ENCODE results near the gene ITPRIPL1.
A peak's percentile ranks its signal among the peaks of the same experiment; 100 is the strongest.

Gene ITPRIPL1

DNA sequence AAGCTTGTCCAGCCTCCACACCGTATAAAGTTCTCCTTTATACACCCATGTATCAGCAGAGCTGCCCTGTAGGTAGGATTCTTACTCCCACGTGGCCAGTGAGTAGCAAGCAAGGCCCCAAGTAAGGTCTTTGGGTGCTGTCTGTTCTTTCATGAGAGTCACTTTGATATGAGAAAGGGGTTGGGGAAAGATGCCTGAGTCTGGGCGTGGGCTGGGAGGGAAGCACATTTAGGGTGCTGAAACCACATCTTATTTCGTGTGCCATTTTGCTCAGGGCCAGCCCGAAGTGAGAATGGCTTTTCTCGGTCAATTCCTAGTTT is 436 bp upstream of the ITPRIPL1 start:
- DNase-seq, result no peak

GRCh38 chr2:96325884-96326255 is 753 bp downstream of the ITPRIPL1 start:
- no peak for DNase-seq

GRCh38 chr2:96326564-96326963 is 1.4 kb downstream of the ITPRIPL1 start:
- no peak for DNase-seq

- no peak for DNase-seq
These were observed 2.1 kb downstream of the ITPRIPL1 start for GRCh38 chr2:96326990-96327820.

DNA sequence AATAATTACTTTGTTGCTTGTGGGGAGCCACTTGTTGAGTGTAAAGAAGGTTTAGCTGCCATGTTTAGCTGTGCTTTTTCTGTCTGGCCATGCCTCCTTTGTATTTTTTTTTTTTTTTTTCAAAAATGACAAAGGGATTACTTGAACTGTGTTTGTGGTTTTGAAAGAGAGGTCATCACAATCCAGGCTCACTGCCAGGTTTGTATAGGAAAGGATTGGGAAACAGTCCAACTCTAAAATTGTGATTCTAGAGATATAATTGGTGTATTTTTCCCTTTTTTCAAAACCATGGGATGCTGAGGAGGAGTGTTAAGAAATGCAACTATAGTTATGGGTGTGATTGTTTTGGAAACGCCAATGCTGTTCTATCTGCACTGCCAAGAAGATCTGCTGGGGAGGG is 4.3 kb downstream of the ITPRIPL1 start:
- DNase-seq, result no peak

GRCh38 chr2:96329874-96330273 is 4.8 kb downstream of the ITPRIPL1 start:
- DNase-seq, result no peak

DNA sequence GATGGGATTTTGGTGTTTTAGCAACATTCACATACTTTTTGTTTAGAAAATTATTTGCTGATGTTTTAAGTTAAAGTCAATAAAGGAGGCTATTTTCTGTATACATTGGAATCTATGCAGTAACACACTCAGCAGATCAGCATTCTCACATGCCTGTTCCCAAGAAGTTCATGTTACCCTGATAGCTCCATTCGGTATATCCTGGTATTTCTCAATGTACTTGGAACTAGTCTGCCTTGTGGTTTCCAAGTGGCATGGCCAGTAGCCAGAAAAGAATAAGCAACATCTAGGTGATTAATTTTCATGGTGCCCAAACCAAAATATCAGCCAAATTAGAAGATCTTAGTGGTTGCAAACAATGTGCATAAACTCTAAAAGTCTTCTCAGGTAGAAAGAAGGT is 5.3 kb downstream of the ITPRIPL1 start:
- no peak for DNase-seq

DNA sequence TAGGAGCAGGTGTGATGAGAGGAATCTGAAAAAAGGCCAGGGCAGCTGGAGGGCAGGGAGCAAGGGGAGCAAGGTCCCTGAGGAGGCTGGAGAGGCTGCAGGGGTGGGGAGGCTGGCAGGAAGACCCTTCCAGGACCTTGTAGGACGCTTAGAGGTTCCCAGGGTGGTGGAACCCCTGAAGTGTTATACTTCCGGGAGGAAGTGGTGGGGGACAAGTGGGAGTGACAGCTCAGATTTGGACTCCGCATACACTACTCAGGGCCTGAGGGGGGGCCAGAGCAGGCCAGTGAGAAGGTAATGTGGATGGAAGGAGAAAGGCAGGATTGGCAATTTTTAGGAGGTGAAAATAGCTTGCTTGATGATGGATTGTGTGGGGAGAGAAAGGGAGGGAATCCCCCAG is 8.6 kb downstream of the ITPRIPL1 start:
- DNase-seq, result no peak

- peak; percentile 58 for DNase-seq
These were observed 11.1 kb downstream of the ITPRIPL1 start for GRCh38 chr2:96336104-96336775.

DNA sequence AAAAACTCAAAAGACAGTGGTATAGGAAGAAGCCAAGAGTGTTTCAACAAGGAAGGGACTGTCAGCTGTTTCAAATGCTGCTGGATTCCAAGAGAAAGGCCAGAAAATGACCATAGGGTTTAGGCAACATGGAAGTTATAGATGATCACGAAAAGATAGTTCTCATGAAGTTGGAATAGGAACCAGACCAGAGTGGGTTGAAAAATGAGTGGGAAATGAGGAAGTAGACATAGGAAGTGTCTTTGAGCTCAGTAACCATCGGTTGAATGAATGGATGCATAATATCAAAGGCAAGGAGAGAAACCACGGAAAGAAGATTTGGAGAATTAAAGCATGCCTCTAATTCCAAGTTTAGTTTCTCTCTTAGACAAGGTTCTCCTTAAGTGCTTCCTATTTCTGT is 11.8 kb downstream of the ITPRIPL1 start:
- peak; percentile 67 for DNase-seq

GRCh38 chr2:96340493-96341414 is 15.6 kb downstream of the ITPRIPL1 start:
- DNase-seq, result no peak

- no peak for DNase-seq
These were observed 16.5 kb downstream of the ITPRIPL1 start for GRCh38 chr2:96341641-96342040.

- no peak for DNase-seq
These were observed 17.0 kb downstream of the ITPRIPL1 start for GRCh38 chr2:96342085-96342484.

DNA sequence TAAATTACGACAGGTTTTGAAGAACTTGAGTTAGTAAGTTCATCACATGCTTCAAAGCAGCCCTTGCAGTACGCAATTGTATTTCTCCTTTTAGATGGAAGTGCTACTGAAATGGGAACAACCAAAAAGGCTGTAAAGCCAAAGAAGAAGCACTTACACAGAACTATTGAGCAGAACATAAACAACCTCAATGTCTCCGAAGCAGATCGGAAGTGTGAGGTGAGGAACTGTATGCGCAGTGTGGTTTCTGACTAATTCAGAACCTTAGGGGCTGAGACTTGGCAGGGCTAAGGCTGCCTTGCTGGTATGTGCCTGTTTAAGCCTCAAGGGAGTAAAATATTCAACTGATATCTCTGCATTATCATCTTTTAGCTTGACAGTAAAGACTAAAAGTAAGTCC is 18.9 kb downstream of the ITPRIPL1 start:
- no peak for DNase-seq

DNA sequence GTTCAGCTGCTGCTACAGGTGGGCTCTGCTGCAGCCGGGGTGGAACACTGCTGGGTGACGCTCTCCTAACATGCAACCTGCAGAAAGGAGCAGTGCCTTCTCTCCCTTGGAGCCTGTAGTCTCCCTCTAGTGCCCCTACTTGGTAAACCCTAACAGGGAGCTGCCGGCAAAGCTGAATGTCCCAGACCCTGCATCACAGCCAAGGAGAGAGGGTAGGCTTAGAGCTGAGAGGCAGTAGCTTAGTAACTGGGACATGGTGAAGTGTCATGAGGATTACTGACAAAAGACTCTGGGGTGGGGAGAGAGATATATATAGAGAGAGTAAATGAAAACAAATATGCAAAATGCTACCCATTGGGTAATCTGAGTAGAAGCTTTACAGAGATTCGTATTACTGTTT is 20.3 kb downstream of the ITPRIPL1 start:
- no peak for DNase-seq

DNA sequence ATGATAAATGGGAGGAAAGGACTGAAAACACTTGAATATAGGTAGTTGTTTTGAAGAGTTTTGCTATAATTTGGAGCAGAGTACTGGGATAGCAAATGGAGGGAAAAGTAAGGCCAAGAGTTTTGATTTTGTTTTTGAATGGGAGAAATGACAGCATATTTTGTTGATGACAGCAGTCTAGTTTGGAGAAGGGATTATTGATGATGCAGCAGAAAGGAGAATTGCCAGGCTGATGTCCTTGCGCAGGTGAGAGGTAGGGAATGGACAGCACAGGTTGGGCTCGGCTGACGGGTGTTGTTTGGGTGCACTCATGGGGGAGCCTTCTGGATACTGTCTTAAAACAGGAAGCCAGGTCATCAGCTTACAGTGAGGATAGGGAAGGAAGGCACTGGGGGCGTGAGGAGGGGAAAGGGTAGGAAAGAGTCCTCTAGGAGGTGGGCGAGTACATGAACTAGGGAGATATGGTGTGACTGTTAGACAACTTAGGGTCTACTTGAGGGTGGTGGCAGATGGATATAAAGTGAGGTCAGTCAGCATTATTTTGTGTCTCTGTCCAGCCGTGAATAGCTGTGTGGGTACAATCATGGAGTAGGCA is 20.8 kb downstream of the ITPRIPL1 start:
- no peak for DNase-seq

- no peak for DNase-seq
These were observed 22.3 kb downstream of the ITPRIPL1 start for GRCh38 chr2:96347395-96347794.

GRCh38 chr2:96353032-96353561 is 28.0 kb downstream of the ITPRIPL1 start:
- no peak for DNase-seq

- DNase-seq, result no peak
These were observed 28.5 kb downstream of the ITPRIPL1 start for GRCh38 chr2:96353606-96354101.

GRCh38 chr2:96354492-96354891 is 29.4 kb downstream of the ITPRIPL1 start:
- DNase-seq, result no peak

DNA sequence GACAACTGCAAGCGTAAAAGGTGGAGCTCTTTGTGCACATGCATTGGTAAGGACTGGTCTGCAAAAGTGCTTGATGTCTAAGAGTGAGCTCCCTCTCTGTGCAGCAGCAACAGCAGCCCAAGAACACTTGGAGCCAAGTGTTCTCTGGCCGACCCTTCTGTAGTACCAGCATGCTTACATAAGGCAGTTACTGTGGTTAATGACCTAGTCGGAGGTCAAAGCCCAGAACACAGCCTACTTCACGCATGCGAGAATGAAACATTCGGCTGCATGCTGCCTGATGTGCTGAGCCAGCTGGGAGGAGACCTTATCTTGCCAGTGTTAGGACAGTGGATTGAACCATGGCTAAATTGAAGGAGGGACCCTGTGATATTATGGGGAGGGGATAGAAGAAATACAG is 31.8 kb downstream of the ITPRIPL1 start:
- DNase-seq, result no peak

DNA sequence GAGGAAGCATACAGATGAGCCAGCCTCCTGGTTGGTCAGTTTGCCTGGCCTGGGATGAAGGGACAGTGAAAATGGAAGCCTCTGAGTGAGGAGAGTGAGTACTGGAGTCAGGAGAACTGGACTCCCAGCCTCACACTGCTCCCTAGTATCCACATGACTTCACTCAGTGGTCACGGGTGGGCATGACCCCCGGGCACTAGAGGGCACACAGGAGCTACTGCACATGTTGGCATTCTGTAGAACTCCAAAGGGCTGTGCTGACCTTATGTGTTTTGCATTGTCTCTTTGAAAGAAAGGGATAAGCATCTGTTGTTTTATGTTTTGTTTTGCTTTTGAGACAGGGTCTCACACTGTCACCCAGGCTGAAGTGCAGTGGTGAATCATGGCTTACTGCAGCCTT is 34.2 kb downstream of the ITPRIPL1 start:
- no peak for DNase-seq

- DNase-seq, result no peak
These were observed 34.7 kb downstream of the ITPRIPL1 start for GRCh38 chr2:96359866-96360265.

All from KG1 (cell line).